Activated B cell treated with CpG ODN at 0.5 μM for 24 hours (primary cell): ENCODE results near the gene PRDM5. TPM values are rescaled to one million over a fixed set of nuclear protein-coding genes. Genes with fewer than 3 reads are reported as not detected.
"Not testable (repeated sequence)": the region's sequence is repeated elsewhere in the genome, so short reads cannot be mapped to it uniquely, and the experiment has no call there.

Source experiments
- ATAC-seq: fragments of 200-7000 bp; cut with Tn5 transposase; one replicate; pipeline ENCODE4 v1.10.0; 2021; ENCODE audit warnings: low read depth, mild to moderate bottlenecking, moderate library complexity
- CTCF ChIA-PET: fragments of 350-600 bp; sonication (Branson Sonifier 250); formaldehyde crosslinking; loops from one replicate; lab custom pipeline; 2021; ENCODE audit warnings: antibody characterized with exemption; lab: Charles Lee
- POLR2A ChIA-PET: fragments of 350-600 bp; sonication (Branson Sonifier 250); formaldehyde crosslinking; loops from one replicate; lab custom pipeline; 2021; ENCODE audit warnings: antibody characterized with exemption; lab: Charles Lee
- DNase-seq: peaks from one replicate; pipeline ENCODE4 v3.0.0; 2022
- H3K27ac Mint-ChIP-seq: one replicate; pipeline ENCODE4 v1.8.0; 2020; ENCODE audit warnings: mixed read lengths
- H3K27me3 Mint-ChIP-seq: one replicate; pipeline ENCODE4 v1.8.0; 2021; ENCODE audit warnings: mixed read lengths
- H3K36me3 Mint-ChIP-seq: one replicate; pipeline ENCODE4 v1.8.0; 2021; ENCODE audit warnings: low read depth, mixed read lengths
- H3K4me1 Mint-ChIP-seq: one replicate; pipeline ENCODE4 v1.8.0; 2021; ENCODE audit warnings: mixed read lengths
- H3K4me3 Mint-ChIP-seq: one replicate; pipeline ENCODE4 v1.8.0; 2020; ENCODE audit warnings: mild to moderate bottlenecking, mixed read lengths
- H3K9me3 Mint-ChIP-seq: one replicate; pipeline ENCODE4 v1.8.0; 2020; ENCODE audit warnings: mixed read lengths
- intact Hi-C: fragments of 100-400 bp; cut with micrococcal nuclease; formaldehyde crosslinking; loops from one replicate; pipeline ENCODE4 v1.15.1; 2024
- total RNA-seq: library from RNA; stranded (reverse); gene quantifications from 2 replicates; pipeline ENCODE4 v1.2.3, GENCODE V29; 2022
- TF ChIP-seq, protein P1 (sequence below): fragments of 200-600 bp; IDR thresholded peaks from one replicate; pipeline ENCODE4 v1.8.0; 2022; ENCODE audit warnings: antibody characterized with exemption, mild to moderate bottlenecking

PRDM5 gene
- total RNA-seq, 1 donor from 2014 or later, result not detected

GRCh38 chr4:120753854-120754253 is 168.7 kb downstream of the PRDM5 start:
- H3K4me3 Mint-ChIP-seq, result no peak overlapping the region
- intact Hi-C loops, result no loop called here
- TF ChIP-seq, protein P1, sequence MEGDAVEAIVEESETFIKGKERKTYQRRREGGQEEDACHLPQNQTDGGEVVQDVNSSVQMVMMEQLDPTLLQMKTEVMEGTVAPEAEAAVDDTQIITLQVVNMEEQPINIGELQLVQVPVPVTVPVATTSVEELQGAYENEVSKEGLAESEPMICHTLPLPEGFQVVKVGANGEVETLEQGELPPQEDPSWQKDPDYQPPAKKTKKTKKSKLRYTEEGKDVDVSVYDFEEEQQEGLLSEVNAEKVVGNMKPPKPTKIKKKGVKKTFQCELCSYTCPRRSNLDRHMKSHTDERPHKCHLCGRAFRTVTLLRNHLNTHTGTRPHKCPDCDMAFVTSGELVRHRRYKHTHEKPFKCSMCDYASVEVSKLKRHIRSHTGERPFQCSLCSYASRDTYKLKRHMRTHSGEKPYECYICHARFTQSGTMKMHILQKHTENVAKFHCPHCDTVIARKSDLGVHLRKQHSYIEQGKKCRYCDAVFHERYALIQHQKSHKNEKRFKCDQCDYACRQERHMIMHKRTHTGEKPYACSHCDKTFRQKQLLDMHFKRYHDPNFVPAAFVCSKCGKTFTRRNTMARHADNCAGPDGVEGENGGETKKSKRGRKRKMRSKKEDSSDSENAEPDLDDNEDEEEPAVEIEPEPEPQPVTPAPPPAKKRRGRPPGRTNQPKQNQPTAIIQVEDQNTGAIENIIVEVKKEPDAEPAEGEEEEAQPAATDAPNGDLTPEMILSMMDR, result no peak
- POLR2A ChIA-PET, result no interaction called here
- H3K9me3 Mint-ChIP-seq, result peaks cover 8% of the 10 kb centered on the region
- no peaks in the 10 kb centered on the region for H3K27me3 Mint-ChIP-seq
- no peak overlapping the region for H3K27ac Mint-ChIP-seq
- CTCF ChIA-PET, result no interaction called here
- DNase-seq (no peak), ATAC-seq (no peak)
- no peaks in the 10 kb centered on the region for H3K36me3 Mint-ChIP-seq
- H3K4me1 Mint-ChIP-seq, result no peaks in the 10 kb centered on the region

DNA sequence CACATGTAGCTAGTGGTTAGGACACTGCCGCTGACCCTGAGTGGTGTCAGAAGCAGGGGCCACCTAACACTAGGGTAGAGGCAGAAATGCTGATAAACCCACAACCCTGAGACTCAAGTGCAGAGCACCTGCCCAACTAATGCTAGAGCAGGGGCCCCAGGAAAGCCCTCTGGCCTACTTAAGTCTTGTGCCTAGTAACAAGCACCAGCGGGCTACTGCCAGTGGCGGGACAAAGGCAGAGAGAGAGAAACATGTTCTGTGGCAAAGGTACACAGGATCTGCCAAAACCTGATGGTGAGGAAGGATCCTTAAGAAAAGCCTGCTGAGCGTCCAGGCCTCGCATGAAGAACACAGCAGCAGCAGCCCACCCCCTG is 172.4 kb downstream of the PRDM5 start:
- H3K36me3 Mint-ChIP-seq, result no peaks in the 10 kb centered on the region
- TF ChIP-seq, protein P1, result no peak
- no peak for DNase-seq
- ChIA-PET CTCF (no interaction called here), POLR2A (no interaction called here)
- H3K27ac Mint-ChIP-seq, result no peak overlapping the region
- H3K27me3 Mint-ChIP-seq, result no peaks in the 10 kb centered on the region
- H3K9me3 Mint-ChIP-seq, result peaks cover 8% of the 10 kb centered on the region
- intact Hi-C loops, result no loop called here
- ATAC-seq, result no peak
- H3K4me1 Mint-ChIP-seq, result no peaks in the 10 kb centered on the region
- no peak overlapping the region for H3K4me3 Mint-ChIP-seq

DNA sequence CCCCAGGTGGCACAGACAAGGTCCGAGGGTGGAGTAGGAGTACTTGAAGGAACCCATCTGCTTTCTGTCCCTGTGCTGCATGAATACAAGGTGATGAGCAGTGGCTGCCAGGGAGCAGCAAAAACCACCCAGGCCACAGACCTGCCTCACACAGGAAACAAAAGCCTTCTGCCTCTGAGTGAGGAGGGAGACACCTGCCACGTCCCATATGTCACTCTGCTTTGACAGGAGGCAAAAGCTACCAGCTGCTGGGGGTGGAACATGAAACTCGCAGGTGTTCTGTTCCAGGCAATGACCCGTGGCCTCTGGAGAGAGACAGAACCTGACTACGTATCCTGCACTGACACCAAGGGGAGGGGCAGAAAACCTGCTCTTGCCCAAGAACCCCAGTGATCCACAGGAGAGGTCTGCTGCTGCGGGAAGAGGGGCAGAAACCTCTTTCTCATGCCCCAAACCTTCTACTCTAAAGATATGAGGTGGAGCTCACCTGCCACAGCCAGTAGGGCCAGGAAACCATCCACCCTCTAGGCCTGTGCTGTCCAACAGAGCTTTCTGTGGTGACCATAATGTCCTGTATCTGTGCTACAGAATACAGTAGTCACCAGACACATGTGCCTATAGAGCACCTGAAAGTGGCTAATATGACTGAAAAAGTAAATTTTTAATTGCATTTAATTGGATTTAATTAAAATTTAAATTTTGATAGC is 172.9 kb downstream of the PRDM5 start:
- no peak for DNase-seq
- peaks cover 8% of the 10 kb centered on the region for H3K9me3 Mint-ChIP-seq

GRCh38 chr4:120741636-120742035 is 180.9 kb downstream of the PRDM5 start:
- H3K4me1 Mint-ChIP-seq, CTCF ChIA-PET, ATAC-seq, H3K36me3 Mint-ChIP-seq, H3K4me3 Mint-ChIP-seq, H3K9me3 Mint-ChIP-seq, POLR2A ChIA-PET, H3K27me3 Mint-ChIP-seq, H3K27ac Mint-ChIP-seq, DNase-seq, intact Hi-C loops: not testable (repeated sequence)

More for the DNA sequence above, 172.9 kb downstream of the PRDM5 start:
- ChIA-PET CTCF (no interaction called here), POLR2A (no interaction called here)
- no peak for ATAC-seq
- Mint-ChIP-seq H3K27ac (no peak overlapping the region), H3K4me3 (no peak overlapping the region), H3K4me1 (no peaks in the 10 kb centered on the region), H3K36me3 (no peaks in the 10 kb centered on the region), H3K27me3 (no peaks in the 10 kb centered on the region)
- intact Hi-C loops, result no loop called here
- TF ChIP-seq, protein P1, result no peak

GRCh38 chr4:120736312-120736711 is 186.2 kb downstream of the PRDM5 start:
- Mint-ChIP-seq H3K9me3 (no peaks in the 10 kb centered on the region), H3K27ac (no peak overlapping the region), H3K4me3 (no peak overlapping the region), H3K27me3 (no peaks in the 10 kb centered on the region), H3K36me3 (no peaks in the 10 kb centered on the region), H3K4me1 (no peaks in the 10 kb centered on the region)
- DNase-seq, result no peak
- ATAC-seq, result no peak
- POLR2A ChIA-PET, result no interaction called here
- TF ChIP-seq, protein P1, result no peak
- intact Hi-C loops, result no loop called here
- CTCF ChIA-PET, result no interaction called here

- intact Hi-C loops, result no loop called here
- Mint-ChIP-seq H3K27me3 (no peaks in the 10 kb centered on the region), H3K36me3 (no peaks in the 10 kb centered on the region), H3K27ac (no peak overlapping the region), H3K4me3 (no peak overlapping the region), H3K4me1 (no peaks in the 10 kb centered on the region), H3K9me3 (no peaks in the 10 kb centered on the region)
- no peak for ATAC-seq
- TF ChIP-seq, protein P1, result no peak
- CTCF ChIA-PET, result no interaction called here
- no peak for DNase-seq
- POLR2A ChIA-PET, result no interaction called here
These were observed 188.6 kb downstream of the PRDM5 start for GRCh38 chr4:120733968-120734367.
